HG03342 (cell line): Measurements from ENCODE around the gene ZNF195.
"Not testable (repeated sequence)": the region's sequence is repeated elsewhere in the genome, so short reads cannot be mapped to it uniquely, and the experiment has no call there.

Experiments
- ATAC-seq: cut with Tn5 transposase; IDR thresholded peaks from one replicate; pipeline ENCODE4 v1.9.1; 2021; ENCODE audit warnings: mild to moderate bottlenecking, moderate library complexity; ENCODE audit not compliant: unreplicated experiment

The ZNF195 gene

DNA sequence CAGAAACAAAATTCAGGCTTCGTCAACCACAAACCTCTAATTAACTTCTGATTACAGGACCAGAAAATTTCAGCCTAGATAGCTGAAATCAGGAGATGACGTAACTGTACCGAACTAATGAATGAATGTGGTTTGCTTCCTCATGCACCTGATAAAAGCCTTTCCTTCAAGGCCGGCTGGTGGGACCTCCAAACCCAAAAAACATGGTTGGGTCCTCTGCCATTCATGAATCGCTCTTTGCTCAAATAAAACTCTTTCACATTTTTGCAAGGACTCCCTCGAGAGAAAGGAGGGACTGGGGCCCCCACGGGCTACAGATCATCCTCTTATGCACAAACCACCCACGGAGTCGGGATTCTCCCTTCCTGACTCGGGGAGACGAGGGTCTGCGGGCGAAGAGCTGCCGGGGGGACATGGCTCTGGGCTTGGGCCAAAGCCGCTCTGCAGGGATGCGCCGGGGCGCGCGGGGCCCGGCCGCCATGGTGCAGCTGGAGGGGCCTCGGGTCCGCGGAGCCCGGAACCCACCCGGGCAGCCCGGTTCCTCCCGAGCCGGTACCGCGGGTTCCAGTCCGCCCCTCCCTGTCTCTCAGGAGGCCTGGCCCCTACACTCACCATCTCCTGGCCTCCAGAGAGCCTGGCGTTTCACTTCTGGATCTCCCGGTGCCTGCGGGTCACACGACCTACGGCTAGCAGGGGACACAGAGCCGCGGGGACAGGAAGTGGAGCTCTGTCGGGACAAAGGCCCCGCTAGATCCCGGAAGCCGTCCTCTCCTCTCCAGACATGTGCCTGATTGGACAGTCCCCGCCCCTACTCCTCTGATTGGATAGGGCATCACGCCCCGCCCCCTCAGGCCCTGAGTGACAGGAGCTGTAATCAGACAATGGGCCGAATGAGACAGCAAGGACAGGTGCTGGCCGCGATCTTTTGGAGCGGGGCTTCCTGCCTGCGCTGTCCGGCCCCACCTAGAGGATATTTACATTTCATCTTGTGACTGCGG, at the start of gene ZNF195:
TSS of gene ZNF195 (minus strand) at position 721 of the 998 bp plus-strand sequence. CDS start at position 615, 106 bp downstream.
- ATAC-seq, result peak; percentile 99

DNA sequence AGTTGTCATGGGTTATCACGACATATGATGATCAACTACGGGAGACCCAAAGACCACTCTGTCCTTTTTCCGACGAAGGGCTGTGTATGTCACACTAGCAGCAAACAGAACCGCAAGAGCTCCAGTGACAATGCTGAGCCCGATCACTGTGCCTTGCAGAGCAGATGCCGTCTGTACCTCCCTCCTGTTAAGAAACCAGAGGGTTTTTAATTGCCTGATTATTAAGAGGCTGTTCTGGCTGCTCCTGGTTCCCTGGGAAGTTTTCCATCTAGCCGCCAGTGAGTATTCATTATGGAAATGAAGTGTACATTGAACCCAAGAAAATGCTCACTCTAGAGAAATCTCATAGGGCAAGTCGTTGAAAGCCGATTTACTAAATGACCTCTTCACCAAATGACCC, 49.1 kb upstream of the ZNF195 start:
- not testable (repeated sequence) for ATAC-seq

DNA sequence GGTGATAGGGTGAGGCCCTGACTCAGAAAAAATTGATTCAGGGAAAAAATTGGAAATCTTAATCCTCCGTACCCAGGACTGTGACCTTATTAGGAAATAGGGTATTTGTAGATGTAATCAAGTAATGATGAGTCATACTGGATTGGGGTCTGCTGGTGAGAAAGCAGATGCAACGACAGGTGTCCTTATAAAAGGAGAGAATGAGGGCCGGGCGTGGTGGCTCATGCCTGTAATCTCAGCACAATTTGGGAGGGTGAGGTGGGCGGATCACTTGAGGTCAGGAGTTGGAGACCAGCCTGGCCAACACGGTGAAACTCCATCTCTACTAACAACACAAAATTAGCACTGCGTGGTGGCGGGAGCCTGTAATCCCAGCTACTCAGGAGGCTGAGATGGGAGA, 47.6 kb upstream of the ZNF195 start:
- ATAC-seq, result not testable (repeated sequence)

DNA sequence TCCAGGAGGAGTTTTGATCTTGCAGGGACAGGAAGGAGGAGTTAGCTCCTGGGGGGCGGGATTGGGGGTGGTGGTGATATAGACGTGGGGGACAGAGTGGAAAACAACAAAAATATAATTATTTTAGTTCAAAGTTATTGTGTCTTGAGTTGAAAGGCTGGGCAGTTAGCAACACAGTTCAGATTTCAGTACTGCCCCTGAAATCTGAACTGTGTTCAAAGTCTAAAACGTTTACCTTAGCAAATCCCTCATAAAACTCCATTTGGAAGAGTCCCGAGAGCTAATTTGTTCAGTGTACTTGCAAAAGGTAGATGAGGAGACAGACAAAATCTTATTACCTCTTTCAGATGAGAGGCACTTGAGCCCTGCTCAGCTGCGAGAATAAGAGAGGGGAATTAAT, 45.0 kb upstream of the ZNF195 start:
- ATAC-seq, result not testable (repeated sequence)

DNA sequence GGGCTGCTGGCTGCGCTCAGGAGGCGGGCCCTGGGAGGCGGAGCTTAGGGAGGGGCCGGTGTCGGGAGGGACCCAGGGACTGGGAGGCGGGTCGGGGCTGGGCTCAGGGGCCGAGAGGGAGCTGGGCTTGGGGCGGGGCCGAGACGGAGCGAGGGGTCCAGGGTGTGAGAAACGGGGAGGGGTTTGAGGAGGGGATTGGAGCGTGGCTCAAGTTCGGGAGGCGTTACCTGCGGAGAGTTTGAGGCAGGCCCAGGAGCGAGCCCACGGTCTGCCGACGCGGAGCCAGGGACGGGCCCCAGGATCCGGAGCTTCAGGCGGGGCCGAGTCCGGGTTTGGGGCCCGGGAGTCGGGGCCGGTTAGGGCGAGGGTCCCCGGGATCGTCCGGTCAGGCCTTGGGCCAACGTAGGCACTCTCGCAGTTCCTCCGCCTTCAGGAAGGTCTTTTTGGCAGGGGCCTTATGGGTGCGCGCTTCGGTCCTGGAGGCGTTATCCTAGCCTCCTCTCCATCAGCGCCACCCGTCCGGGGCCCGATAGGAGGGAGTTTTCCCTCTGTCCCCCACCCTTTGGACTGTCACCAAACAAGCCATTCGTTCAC, 44.3 kb upstream of the ZNF195 start:
- not testable (repeated sequence) for ATAC-seq

DNA sequence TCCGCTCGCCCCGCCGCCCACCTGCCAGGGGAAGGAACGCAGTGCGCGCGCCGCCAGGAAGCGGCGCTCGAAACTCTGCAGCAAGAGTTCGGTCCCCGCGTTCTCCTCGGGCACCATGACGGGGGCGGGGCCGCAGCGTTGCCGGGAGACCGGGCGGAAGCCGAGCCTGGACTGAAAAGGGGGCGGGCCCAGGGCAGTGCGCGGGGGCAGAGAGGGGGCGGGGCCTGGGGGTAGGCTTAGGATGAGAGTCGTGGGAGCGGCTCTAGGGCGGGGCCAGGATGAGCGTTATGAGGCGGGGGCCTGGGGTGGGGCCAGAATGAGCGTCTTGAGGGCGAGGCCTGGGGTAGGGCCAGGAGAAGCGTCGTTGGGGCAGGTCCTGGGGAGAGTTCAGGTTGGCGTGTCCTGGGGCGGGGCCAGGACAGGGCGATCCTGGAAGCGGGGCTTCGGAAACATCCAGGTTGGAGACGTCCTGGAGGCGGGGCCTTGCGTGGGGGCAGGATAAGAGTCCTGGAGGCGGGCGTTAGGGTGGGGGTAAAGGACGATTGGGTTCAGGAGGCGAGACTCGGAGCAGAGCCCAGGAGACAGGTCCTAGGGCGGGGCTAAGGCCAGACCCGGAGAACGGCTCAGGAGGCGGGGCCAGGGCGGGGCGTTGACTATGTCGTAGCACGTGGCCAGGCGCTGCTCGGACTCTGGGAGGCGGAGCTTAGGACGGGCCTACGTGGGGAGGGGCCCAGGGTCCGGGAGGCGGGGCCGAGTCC, 43.6 kb upstream of the ZNF195 start:
- ATAC-seq, result peak; percentile 94

DNA sequence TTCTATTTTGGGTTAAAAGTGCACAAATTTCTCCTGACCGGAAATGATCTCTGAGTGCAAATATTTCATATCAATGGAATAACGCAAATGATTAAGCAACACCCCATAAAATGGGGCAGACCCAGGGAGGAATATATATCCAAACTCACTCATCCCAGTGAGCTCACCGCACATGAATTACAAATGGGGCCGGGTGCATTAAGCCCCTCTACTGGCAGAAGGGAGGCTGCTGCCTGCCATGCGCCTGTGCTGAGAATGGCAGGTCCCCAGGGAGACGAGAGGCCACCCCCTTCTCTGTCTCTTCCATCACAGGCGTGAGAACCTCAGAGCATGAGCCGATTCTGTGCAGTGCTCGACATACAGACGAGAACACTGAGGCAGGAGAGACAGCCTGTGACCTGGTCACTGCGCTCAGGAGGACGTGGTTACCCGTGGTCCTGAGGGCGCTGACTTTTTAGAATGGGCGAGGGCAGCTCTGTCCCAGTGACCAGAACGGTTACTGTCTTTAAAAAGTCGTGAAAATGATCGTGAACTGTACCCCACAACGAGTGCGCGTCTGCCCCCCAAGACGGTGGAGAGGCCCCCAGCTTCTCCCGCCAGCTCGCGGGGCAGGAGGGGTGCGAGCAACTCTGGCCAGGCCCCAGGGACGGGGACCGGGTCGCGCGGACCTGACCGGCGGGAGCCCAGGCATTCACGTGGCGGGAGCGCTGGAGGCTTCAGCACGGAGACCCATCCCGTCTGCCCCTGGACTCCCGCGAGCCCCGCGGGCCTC, 42.8 kb upstream of the ZNF195 start:
- ATAC-seq, result not testable (repeated sequence)

DNA sequence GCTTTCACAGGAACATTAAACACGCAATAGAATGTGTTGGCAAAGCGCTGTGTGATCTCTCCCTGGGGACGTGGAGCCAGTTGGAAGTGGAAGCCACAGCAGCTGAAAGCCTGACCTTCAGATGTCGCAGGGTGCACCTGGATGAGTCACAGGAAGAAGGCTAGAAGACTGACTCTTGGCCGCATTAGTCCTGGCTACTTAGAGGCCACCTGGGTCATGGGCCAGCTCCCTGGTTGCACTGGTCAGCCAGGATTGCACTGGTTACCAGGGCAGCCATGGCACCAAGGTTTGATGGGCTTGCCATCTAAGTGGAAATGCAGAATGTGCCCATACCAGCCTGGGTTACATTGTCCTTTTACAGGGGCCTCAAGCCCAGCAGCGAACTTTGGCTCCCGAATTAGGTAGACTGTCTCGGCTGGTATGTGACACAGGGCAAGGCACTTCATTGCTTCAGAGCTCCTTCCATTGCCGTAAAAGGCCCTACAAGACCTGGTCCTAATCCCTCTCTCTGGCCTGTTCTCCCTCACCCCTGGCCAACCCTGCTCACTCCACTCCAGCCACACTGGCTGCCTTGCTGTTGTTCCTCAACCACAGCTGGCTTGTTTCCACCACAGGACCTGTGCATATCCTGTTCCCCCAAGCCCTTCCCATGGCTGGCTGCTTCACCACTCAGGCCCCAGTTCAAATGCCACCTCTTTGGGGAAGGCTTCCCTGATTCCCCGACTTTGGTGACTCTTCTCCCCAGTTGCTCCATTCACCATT, 41.5 kb upstream of the ZNF195 start:
- ATAC-seq, result not testable (repeated sequence)

DNA sequence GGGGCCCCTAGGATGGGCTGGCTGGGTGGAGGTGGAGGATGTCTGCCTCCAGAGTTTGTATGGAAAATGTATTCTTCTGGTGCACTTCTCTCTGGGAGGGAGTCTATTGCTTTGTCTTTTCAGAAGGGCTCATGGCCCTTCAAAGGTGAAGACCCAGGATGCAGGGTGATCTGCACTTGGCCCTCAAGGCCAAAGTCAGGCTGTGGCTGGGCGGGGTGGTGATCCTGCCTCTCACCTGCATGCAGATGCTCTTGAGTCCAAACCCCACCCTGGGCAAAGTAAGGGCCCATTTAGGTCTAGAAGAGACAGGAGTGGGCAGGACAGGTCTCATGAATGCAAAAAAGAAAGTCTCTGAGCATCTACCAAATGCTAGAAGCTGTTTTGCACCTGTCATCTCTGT, 40.5 kb upstream of the ZNF195 start:
- ATAC-seq, result not testable (repeated sequence)

DNA sequence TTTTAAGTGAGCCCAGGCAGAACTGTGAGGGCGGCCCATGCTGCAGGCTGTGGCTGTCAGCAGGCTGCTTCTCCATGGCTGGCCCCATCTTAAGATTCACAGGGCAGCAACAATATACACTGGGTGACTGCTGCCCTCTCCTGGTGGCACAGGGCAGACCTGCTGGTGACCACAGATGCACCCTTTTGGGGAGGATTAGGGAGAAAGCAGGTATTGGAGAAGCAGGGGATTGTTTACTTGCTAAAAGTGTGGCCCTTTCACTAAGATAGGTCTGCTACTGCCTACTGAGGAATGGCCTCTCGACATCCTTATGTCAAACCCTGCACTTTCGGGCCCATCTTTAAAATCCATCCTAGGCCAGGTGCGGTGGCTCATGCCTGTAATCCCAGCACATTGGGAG, 38.1 kb upstream of the ZNF195 start:
- ATAC-seq, result not testable (repeated sequence)

DNA sequence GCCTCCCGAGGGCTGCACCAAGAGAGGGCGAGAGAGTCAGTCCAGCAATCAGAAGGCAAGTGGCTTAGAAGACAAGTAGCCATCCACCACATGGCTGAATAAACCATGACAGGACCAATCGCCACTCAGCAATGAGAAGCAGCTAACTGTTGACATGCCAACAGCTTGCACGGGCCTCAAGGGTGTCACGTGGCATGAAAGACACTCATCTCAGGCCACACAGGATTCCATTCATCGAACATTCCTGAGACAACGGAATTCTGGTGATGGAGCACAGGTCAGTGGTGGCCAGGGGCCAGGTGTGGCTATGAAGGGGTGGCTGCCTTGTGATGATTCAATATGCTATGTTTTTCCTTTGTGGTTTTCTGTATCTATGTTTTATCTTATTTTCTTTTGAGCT, 36.4 kb upstream of the ZNF195 start:
- ATAC-seq, result not testable (repeated sequence)

DNA sequence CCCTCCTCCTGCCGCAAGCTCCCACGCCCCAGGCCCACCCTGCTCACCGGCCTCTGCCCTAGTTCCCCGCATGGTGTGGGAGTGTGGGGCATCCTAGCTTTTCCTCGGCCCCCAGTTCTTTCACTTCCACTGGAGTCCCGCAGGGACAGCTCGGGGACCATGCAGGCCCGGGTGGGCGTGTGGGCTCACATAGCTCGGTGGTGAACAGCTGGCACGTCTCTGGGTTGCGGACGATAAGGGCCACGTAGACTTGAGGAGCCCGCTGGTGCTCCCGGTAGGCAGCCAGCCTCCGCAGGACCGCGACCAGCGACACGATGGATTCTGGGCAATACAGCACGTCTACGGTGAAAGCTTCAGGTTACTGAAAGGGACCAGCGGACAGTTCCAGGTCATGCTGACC, 34.7 kb upstream of the ZNF195 start:
- ATAC-seq, result not testable (repeated sequence)

DNA sequence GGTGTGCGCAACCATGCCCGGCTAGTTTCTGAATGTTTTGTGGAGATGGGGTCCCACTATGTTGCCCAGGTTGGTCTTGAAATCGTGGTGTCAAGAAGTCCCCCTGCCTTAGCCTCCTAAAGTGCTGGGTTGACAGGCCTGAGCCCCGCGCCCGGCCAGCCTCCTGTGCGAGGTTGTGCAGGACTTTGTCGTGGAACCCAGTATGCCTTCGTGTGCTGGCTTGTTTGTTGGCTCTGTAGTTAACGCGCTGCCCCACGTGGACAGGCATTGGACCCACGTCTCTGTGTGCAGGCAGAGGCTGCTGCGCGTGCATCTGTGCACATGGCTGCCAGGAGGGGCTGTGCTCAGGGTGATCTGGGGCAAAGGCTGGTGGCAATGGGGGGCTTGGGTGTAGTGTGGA, 33.9 kb upstream of the ZNF195 start:
- ATAC-seq, result no peak

DNA sequence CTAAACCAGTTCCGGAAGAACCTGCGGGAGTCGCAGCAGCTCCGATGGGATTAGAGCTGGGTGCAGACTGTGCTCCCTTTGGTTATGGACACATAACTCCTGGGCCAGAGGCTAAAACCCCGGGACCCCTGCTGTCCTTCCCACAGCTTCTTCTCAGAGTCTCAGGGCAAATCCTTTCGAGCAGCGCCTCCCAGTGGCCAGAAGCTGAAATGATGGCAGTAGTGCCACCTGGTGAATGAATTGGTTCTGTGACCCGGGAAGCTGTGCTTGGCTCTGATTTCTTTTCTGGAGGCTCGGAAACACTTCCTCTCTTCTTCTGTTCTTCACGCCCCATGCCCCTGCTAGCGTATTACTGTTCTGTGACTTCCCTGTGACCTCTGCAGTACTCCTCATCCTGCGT, 29.8 kb upstream of the ZNF195 start:
- not testable (repeated sequence) for ATAC-seq

DNA sequence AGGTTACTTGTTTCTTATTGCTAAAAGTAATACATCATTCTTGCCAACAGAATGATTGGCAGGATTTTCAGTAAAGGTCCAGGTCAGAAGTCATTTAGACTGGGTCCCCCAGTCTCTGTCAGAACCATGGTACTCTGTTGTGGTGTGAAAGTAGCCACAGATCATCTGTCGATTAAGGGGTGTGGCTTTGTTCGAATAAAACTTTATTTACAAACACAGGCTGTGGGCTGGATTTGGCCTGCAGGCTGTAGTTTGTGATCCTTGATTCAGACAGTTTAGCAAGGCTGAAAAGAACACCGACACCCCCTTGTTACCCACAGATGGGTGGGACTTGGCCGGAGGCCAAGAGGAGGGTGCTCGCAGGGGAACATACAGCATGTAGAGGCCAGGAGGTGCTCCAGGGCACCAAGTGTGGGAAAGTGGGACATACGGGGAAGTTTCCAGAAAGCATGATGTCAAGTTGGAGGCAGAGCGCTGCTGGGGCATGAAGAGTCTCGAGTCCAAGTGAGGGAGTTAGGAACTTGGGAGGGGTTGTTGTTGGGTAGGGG, 29.2 kb upstream of the ZNF195 start:
- not testable (repeated sequence) for ATAC-seq

DNA sequence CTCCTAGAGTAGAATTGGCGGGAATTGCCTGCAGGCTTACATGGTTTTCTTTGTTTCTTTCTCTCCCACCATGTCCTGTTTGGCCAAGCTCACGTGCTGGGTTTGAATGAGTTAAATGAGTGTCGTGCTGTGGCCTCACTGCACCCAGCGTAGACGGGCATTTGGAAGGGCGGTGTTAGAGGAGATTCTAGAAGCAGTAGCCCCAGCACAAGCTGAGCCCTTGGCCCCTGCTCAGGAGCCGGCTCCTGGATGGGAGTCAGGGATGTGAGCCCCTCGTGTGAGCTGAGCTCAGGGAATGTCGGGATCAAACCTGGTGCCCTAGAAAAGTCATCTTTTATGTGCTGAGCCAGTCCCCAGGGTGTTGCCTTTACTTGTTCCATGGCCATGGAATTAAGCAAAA, 28.0 kb upstream of the ZNF195 start:
- not testable (repeated sequence) for ATAC-seq

DNA sequence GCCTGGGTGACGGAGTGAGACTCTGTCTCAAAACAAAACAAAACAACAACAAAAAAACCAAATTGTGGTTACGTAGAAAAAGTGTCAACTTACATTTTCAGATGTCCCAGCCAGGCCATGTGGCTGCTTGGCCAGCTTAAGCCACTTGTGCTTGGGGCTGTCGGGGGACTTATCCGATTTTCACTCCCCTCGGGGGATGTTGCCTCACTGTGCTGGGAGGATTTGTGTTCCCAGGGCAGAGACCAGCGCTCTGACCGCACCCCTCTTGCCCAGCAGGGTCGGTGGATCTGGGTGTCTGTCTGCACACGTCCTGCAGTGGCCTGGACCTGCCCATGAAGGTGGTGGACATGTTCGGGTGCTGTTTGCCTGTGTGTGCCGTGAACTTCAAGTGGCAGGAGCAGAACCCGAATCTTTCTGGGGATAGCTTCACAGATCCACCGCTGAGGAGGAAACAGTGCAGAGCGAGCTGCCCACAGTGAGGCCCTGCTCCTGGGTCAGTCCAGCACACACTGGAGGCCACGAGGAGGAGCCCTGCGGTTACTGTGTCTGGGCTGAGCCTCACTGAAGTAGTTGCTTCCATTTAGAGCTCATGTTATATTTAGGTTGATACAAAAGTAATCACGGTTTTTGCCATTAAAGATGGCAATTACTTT, 27.4 kb upstream of the ZNF195 start:
- not testable (repeated sequence) for ATAC-seq

DNA sequence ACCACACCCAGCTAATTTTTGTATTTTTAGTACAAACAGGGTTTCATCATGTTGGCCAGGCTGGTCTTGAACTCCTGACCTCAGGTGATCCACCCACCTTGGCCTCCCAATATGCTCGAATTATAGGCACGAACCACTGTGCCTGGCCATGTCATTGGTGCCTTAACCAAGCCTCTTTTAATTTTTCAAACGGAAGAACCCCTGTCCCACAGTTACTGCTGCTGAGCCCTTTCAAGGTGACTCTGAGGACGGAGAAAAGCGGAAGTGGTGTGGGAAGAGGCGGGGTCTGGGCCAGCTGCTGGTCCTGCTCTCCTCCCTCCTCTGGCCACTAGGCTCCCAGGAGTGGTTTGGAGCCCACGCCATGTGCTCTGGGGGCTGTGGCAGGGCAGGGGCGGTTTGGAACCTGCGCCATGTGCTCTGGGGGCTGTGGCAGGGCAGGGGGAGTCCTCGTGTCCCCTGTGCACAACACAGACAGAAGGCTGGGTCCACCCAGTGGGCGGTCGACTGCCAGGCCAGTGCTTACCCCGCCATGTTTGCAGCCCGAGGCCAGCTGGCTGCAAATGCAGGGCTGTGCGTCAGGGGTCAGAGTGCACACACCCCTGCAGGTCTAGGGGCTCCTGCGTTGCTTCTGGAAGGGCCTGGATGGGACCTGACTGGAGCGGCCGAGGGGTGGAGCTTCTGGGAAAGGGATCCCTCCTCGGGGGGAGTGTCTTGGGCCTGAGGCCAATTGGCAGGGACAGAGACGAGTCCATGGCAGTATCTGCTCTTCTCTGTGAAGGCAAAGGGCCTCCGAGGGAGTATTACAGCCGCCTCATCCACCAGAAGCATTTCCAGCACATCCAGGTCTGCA, 25.4 kb upstream of the ZNF195 start:
- not testable (repeated sequence) for ATAC-seq
